GM21360 (cell line): ENCODE measurements around the gene ASF1B.

Experiments used
- ATAC-seq: cut with Tn5 transposase; IDR thresholded peaks from one replicate; pipeline ENCODE4 v1.9.1; 2021; ENCODE audit warnings: mild to moderate bottlenecking, moderate library complexity; ENCODE audit not compliant: unreplicated experiment

ASF1B gene

GRCh38 chr19:14088634-14089411 lies 47.6 kb downstream of the ASF1B start:
- ATAC-seq, result no peak

- ATAC-seq, result no peak
Observed at GRCh38 chr19:14086098-14086497, 50.3 kb downstream of the ASF1B start.

DNA sequence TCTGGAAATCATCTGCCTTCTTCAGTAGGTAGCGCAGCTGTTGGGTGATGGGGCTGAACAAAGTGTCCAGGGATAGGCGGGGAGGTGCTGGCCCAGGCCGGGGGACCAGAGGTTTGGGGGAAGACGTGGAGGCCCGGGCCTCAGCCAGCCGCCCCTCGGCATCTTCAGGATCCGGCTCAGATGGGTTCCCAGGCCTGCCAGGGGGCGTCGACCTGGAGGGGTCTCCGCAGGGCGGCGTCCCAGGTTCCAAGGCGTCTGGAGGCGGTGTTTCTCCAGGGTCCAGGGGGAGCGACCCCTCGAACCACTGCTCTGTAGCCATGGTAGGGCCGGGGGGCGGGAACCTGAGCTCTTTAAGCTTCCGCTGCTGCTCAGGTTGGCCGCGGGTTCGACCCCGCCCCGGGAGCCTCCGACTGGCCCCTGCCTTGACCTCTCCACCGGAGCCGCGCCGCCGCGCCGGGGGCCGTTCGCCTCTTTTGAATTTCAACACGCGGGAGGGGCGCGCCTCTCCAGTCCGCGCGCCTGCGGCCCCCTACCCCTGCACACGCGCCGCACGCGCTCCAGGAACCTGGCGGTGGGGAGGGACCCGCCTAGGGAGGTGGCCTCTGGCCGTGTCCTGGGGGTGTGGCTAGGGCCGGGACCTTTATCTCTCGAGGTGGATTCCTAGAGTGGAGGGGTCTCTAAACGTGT lies 50.9 kb downstream of the ASF1B start, which contains the start of gene C19orf67:
Gene C19orf67 (minus strand): TSS at position 475 of the 687 bp plus-strand sequence. CDS start 156 bp downstream, at position 319.
- no peak for ATAC-seq

GRCh38 chr19:14082675-14082960 lies 53.8 kb downstream of the ASF1B start:
- no peak for ATAC-seq

DNA sequence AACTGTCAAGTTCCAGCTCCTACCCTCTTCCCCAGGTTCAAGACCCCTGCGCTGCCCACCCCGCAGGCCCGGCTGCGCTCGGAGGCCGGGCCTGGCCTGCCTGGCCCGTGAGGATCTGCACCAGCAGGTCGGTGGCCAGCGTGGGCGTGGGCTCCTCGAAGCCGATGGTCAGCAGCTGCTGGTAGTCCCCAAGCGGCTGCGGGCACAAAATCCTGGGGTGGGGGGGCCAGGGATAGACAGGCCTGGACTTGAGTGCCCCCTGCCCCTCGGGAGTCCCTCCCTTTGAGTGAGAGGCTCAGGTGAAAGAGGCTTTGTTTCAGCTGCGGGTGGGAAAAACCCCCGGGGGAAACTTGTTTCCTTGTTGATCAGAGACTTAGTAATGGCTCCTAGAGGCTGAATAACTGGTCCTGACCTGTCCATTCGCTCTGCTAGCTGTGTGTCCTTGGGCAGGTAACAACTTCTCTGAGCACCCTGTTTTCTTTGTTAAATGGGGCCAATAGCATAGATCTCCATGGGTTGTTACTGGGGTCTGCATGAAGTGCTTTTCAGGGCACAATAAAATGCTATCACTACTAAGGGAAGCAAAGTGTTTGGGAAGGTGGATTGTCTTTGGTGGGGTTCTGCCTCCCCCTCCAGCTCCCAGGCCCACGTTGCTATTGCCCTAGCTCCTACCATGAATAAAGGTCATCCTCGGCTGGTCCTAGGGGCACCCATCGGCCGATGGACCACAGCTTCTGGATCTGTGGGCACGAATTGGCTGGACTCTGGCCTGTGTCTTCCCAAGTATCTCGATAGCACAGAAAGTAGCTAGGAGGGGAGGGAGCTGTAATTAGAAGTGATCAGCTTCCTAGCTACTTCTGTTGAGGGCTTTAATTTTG lies 54.4 kb downstream of the ASF1B start:
- ATAC-seq, result peak; percentile 25

DNA sequence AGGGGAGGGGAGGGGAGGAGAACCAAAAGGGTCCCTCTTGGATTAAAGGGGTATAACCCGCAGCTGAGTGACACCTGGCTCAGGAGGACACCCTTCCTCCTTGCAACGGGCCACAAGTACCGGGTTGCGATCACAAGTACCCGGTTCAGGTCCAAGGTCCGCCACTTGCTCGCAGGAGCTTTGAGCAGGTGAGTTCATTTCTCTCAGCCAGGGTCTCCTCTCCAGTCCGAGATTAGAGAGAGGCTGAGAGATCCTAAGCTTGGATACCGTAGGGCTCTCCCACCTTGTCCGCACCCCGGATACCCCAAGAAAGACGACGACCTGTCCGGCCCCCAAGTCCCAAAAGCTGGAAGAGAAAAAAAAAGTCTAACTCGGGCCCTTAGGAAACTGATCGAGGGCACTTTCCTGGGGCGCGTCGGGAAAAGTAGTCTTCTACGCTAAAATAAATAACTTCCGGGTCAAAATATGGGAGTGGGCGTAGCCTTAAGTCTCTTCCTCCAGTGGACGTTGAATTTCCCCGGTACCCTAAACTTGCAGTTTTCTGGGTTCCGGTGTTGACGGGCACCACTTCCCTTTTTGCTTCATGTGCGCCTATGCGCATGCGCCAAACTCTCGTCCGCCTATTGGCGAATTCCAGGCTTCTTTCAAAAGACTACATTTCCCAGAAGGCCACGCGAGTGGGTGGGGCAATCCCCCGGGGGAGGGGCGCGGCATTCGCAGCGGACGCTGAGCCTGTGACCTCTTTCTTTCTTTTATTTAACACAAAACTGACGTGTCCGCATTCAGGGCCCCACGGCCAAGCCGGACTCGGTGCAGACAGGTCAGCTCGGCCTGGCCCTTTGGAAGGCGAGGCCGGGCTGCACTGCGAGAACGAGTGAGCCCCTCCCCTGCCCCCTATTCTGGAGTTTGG lies 55.2 kb downstream of the ASF1B start:
- ATAC-seq, result peak; percentile 73

- ATAC-seq, result no peak
Observed at GRCh38 chr19:14078411-14078810, 58.0 kb downstream of the ASF1B start.

DNA sequence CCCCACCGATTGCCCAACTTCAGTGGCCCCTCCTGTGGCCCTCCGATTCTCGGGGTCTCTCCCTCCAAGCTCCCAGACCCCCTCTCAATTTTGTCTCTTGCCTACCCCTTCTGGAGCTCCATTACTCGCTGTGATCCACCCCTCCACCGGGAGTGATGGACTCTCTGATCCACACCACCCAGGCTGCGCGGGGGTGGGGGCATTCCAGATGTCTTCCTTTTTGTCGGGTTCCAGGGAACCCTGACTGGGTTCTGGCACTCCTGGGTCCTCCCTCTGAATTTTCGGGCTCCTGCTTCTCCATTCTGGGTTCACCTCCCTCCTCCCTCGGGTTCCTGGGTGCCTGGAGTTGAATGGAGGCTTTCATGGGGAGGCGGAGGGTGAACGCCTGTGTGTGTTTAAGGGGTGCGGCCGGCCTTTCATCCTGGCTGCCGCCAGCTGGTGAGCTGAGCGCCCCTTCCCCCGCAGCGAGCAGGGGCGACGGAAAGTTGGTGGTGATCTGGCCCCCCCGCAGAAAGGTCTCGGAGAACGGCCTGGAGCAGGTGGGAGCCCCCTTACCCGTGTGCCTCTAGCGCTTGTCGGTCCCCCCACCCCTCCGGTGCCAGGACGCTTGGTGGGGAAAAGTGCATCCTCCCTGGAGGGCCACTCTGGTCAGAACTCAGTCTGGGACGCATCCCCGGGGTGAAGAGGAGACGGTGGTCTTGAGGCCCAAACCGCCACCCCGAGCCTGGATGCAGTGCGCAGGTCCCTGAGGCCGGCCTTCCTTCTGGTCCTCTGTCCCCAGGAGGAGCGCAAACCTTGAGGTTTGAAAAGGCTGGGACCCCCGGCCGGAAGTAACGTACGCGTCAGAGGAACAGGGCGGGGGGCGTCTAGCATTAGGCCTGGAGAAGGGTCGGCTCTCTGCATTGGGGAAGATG lies 62.2 kb downstream of the ASF1B start:
- no peak for ATAC-seq

DNA sequence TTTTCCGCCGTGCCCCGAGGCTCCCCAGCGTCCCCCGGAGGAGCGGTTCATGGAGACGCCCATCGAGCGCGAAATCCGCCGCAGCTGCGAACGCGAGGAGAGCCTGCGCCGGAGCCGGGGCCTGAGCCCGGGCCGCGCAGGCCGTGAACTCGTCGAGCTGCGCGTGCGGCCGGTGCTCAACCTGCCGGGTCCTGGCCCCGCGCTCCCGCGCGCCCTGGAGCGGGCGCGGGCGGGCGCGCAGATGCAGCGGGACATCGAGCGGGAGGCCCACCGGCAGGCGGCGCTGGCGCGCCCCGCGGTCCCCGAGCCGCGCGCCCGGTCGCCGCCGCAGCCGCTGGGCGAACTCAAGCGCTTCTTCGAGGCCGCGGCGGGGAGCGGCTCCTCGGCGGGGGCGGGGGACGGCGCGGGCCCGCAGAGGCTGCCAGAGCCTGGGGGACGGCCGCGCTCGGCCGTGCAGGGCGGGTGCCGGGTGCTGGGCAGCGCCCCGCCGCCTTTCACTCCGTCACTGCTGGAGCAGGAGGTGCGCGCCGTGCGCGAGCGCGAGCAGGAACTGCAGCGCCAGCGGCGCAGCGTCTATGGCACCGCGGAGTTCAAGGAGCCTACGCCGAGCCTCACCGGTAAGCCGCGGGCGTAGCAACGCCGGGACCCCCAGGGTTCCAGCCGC lies 63.0 kb downstream of the ASF1B start:
- ATAC-seq, result peak; percentile 38

DNA sequence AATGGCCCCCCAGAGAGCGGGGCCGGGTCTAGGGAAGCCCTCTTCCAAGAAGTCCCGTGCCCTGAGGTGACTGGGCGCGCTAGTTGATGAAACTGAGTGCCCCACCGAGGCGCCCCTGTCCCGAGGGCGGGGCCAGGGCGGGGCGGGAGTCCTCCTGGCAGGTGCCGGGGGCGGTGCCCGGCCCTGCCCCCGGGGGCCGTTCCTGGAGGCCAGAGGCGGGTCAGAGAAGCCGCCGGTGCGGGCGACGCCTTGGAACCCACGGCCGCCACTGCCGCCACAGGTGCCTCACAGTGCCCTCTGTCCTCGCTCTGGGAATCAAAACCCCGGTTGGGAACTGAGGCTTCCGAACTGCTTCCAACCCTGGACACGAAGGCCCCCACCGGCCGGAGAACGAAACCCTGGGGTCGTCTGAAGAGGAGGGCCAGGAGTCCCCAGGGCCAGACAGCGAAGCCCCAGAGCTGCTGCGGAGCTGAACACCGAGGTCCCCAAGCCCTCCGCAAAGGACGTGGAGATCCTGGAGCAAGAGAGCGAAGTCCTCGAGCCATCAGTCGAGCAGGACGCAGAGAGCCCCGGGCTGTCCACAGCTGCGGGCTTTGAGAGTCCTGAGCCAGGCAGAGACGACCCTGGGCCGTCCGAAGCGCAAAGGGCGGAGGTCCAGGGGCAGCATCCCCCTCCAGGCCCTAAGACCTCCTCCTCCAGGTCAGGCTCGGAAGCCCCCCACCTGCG lies 63.7 kb downstream of the ASF1B start, which contains the start of gene MISP3:
Gene MISP3 (plus strand): TSS at position 252 of the 726 bp plus-strand sequence. CDS start 524 bp downstream, outside the sequence.
- peak; percentile 21 for ATAC-seq

- ATAC-seq, result no peak
Observed at GRCh38 chr19:14070268-14071050, 65.9 kb downstream of the ASF1B start.
